ENCODE data around the gene NUMA1. TPM values are rescaled to one million over a fixed set of nuclear protein-coding genes. Genes with fewer than 3 reads are reported as not detected.

Gene NUMA1
- total and polyA plus RNA-seq, 2 of the 8 experiments (the other 6 are each of a cell fraction or from before 2014, with no cell fraction given): 101 to 107 TPM

- H3K79me2 ChIP-seq (ENCODE audit: control insufficient read depth in 1 of 2, insufficient read depth in 2 of 2, low read length in 2 of 2): no peaks in the 10 kb centered on the region
- H2BK12ac ChIP-seq (ENCODE audit: low read depth, low read length): no peak overlapping the region
- H2BK120ac ChIP-seq (replicated peaks; ENCODE audit: low read depth, low read length): no peak overlapping the region
- no peak overlapping the region for H2BK5ac ChIP-seq (ENCODE audit: low read depth, low read length)
- FAIRE-seq (no peak), DNase-seq (ENCODE audit: low read depth in 1 of 2, low spot score in 2 of 2) (no peak)
- ChIA-PET POLR2A (ENCODE audit: partially characterized antibody) (interaction anchor here (1.4 kb wide), 1 partner anchor 8 kb away, joined by 3 read pairs; no protein-coding TSS in a partner anchor), CTCF (ENCODE audit: partially characterized antibody) (interaction anchor here (1.0 to 5.4 kb wide), 4 partner anchors 8 to 29 kb away, joined by 3 to 54 read pairs (median 3); no protein-coding TSS in a partner anchor)
- no peaks in the 10 kb centered on the region for H3K4me1 ChIP-seq (replicated peaks in 1 of 4; ENCODE audit: control insufficient read depth in 3 of 4, insufficient read depth in 4 of 4, low read length in 3 of 4)
- H4K8ac ChIP-seq (ENCODE audit: extremely low read depth, insufficient read depth, low read length): no peak overlapping the region
- no peaks in the 10 kb centered on the region for H3K9me3 ChIP-seq (ENCODE audit: insufficient read depth in 2 of 2, low read depth in 1 of 2, low read length in 1 of 2)
- H3K18ac ChIP-seq (ENCODE audit: extremely low read depth, low read length): no peak overlapping the region
- no peak overlapping the region for H3K23ac ChIP-seq (ENCODE audit: insufficient read length)
- no peak overlapping the region for H3K56ac ChIP-seq (replicated peaks; ENCODE audit: insufficient read length, low read depth, low read length)
- no peak overlapping the region for H2AK5ac ChIP-seq (ENCODE audit: low read depth, low read length)
- H3K27me3 ChIP-seq (replicated peaks in 1 of 4; ENCODE audit: control insufficient read depth in 3 of 4, extremely low read depth in 1 of 4, insufficient read depth in 3 of 4, low read length in 3 of 4): no peaks in the 10 kb centered on the region
- no peak overlapping the region for H2BK15ac ChIP-seq (ENCODE audit: low read length)
- no peak overlapping the region for H3K14ac ChIP-seq (ENCODE audit: insufficient read length)
- H3K4me3 ChIP-seq (ENCODE audit: extremely low read depth in 1 of 4, insufficient read depth in 2 of 4, low read depth in 3 of 4, low read length in 4 of 4): no peak overlapping the region
- H4K91ac ChIP-seq (replicated peaks; ENCODE audit: insufficient read length, low read length): no peak overlapping the region
- no peaks in the 10 kb centered on the region for H3K23me2 ChIP-seq (ENCODE audit: low read depth, low read length)
- H3K4ac ChIP-seq (replicated peaks; ENCODE audit: insufficient read length, low read depth, low read length): no peak overlapping the region
- no peaks in the 10 kb centered on the region for H3K79me1 ChIP-seq (ENCODE audit: low read depth, low read length)
- H3K9ac ChIP-seq (replicated peaks in 1 of 4; ENCODE audit: extremely low read depth in 1 of 4, low read depth in 3 of 4, low read length in 3 of 4): no peak overlapping the region
- peaks cover 0 to 3% of the 10 kb centered on the region in 2 experiments for H4K20me1 ChIP-seq (replicated peaks in 1 of 2; ENCODE audit: control insufficient read depth in 1 of 2, insufficient read depth in 2 of 2, low read length in 2 of 2)
- H3K36me3 ChIP-seq (ENCODE audit: control insufficient read depth in 2 of 4, insufficient read depth in 4 of 4, low read length in 3 of 4): peaks cover 7 to 24% (median 14%) of the 10 kb centered on the region in 4 experiments
- H3K27ac ChIP-seq (ENCODE audit: low read depth, low read length): no peak overlapping the region
- no peak overlapping the region for H3K4me2 ChIP-seq (ENCODE audit: insufficient read depth in 1 of 2, low read depth in 2 of 2, low read length in 2 of 2)
- no peak overlapping the region for H4K5ac ChIP-seq (ENCODE audit: insufficient read length, low read depth, low read length)
- WGBS, 2 experiments (ENCODE audit: extremely low coverage in 1 of 2, insufficient coverage in 1 of 2, insufficient read length in 1 of 2, insufficient replicate concordance in 2 of 2, low coverage in 1 of 2, low lambda C conversion rate in 2 of 2, missing lambda C conversion rate in 1 of 2): 86% methylated on average over 2 of the region's 2 CpGs; no CpG with 5 or more reads in 1 of the 2 experiments
- H2BK20ac ChIP-seq (ENCODE audit: low read length): no peak overlapping the region
- H2AFZ ChIP-seq (ENCODE audit: low read length): no peak overlapping the region
- TF ChIP-seq MAX (IDR thresholded peaks at IDR 0.05): no peak
- no peak for TF ChIP-seq KDM4A (IDR thresholded peaks at IDR 0.05; ENCODE audit: low read depth, low read length, severe bottlenecking)
- no peak for TF ChIP-seq NANOG (IDR thresholded peaks at IDR 0.05; ENCODE audit: insufficient read depth, low read depth, low read length, poor library complexity, severe bottlenecking)
- no peak for TF ChIP-seq RFX5 (IDR thresholded peaks at IDR 0.05; ENCODE audit: borderline replicate concordance, low read depth, low read length)
- TF ChIP-seq TAF7 (optimal IDR thresholded peaks at IDR 0.05; ENCODE audit: borderline replicate concordance, low read depth, low read length): no peak
- no peak for TF ChIP-seq CTBP2 (IDR thresholded peaks at IDR 0.05; ENCODE audit: borderline replicate concordance, insufficient read depth, insufficient read length, low read length)
- TF ChIP-seq PHF8 (conservative IDR thresholded peaks at IDR 0.05; ENCODE audit: low read depth, low read length): no peak
- TF ChIP-seq TBP (IDR thresholded peaks at IDR 0.05; ENCODE audit: low read depth, low read length): no peak
- no peak for TF ChIP-seq RBBP5 (IDR thresholded peaks at IDR 0.05; ENCODE audit: borderline replicate concordance, low read depth, low read length)
- TF ChIP-seq KDM5A (IDR thresholded peaks at IDR 0.05; ENCODE audit: low read length): no peak
- TF ChIP-seq SP4 (IDR thresholded peaks at IDR 0.05; ENCODE audit: low read length): no peak
- TF ChIP-seq YY1 (IDR thresholded peaks at IDR 0.05; ENCODE audit: low read depth, low read length): no peak
- no peak for TF ChIP-seq FOSL1 (IDR thresholded peaks at IDR 0.05; ENCODE audit: insufficient read depth, low read depth, low read length)
- TF ChIP-seq EZH2 (IDR thresholded peaks at IDR 0.05; ENCODE audit: low read depth, low read length, severe bottlenecking): no peak
Measured at GRCh38 chr11:71986131-71986530, 94.2 kb downstream of the NUMA1 start.
